Natural killer cell (primary cell): ENCODE results near the gene MAST3. TPM values are rescaled to one million over a fixed set of nuclear protein-coding genes. Genes with fewer than 3 reads are reported as not detected.

ENCODE experiments used
- ATAC-seq, 3 donors: fragments of 150-1000 bp in 2 of 3; fragments of 200-7000 bp in 1 of 3; cut with Tn5 transposase; 1 replicate in 1 of 3; 2 replicates in 2 of 3; pipeline ENCODE4 v1.10.0; 2021; ENCODE audit warnings: mild to moderate bottlenecking in 2 of 3, moderate library complexity in 2 of 3
- DNase-seq, 2 donors: peaks; one replicate each; pipeline versions ENCODE4 v3.0.0 to v3.0.0-alpha.2; 2013 to 2021; ENCODE audit warnings: mixed read lengths in 1 of 2
- H3K27ac ChIP-seq: one replicate; pipeline ENCODE4 v1.5.1; 2013; ENCODE audit warnings: mild to moderate bottlenecking, low read length
- H3K27me3 ChIP-seq: one replicate; pipeline ENCODE4 v1.6.1; 2013; ENCODE audit warnings: low read length; ENCODE audit not compliant: control insufficient read depth, insufficient read depth
- H3K36me3 ChIP-seq: one replicate; pipeline ENCODE4 v1.6.1; 2013; ENCODE audit warnings: low read length; ENCODE audit not compliant: control insufficient read depth, insufficient read depth
- H3K4me1 ChIP-seq: one replicate; pipeline ENCODE4 v1.6.1; 2013; ENCODE audit warnings: low read length; ENCODE audit not compliant: control insufficient read depth, insufficient read depth
- H3K4me3 ChIP-seq: one replicate; pipeline ENCODE4 v1.5.1; 2013; ENCODE audit warnings: low read length
- H3K9me3 ChIP-seq: one replicate; pipeline ENCODE4 v1.6.1; 2013; ENCODE audit warnings: low read length; ENCODE audit not compliant: control insufficient read depth, insufficient read depth
- H3K27ac Mint-ChIP-seq, 2 donors: one replicate each; pipeline ENCODE4 v1.8.0; 2022; ENCODE audit warnings: mild to moderate bottlenecking in 2 of 2, mixed read lengths in 2 of 2, moderate library complexity in 1 of 2
- H3K27me3 Mint-ChIP-seq, 2 donors: one replicate each; pipeline ENCODE4 v1.8.0; 2022; ENCODE audit warnings: low read depth in 2 of 2, mixed read lengths in 2 of 2
- H3K36me3 Mint-ChIP-seq: one replicate; pipeline ENCODE4 v1.8.0; 2022; ENCODE audit warnings: mixed read lengths
- H3K4me1 Mint-ChIP-seq, 2 donors: one replicate each; pipeline ENCODE4 v1.8.0; 2022; ENCODE audit warnings: mixed read lengths in 2 of 2
- H3K4me3 Mint-ChIP-seq: one replicate; pipeline ENCODE4 v1.8.0; 2022; ENCODE audit warnings: mild to moderate bottlenecking, moderate library complexity, mixed read lengths
- H3K9me3 Mint-ChIP-seq, 2 donors: one replicate each; pipeline ENCODE4 v1.8.0; 2022; ENCODE audit warnings: mixed read lengths in 2 of 2
- CTCF ChIP-seq: fragments of 200-600 bp; IDR thresholded peaks from one replicate; pipeline ENCODE4 v1.8.0; 2022; ENCODE audit warnings: antibody characterized with exemption
- WGBS: methylation state at CpG from one replicate; pipeline ENCODE4 v1.1.7; 2013; ENCODE audit warnings: missing lambda C conversion rate; ENCODE audit not compliant: insufficient coverage; 5-methylcytosine and 5-hydroxymethylcytosine counted together
- intact Hi-C: fragments of 100-400 bp; cut with micrococcal nuclease; formaldehyde crosslinking; loops from one replicate; pipeline ENCODE4 v1.14.2; 2022
- total RNA-seq, 4 donors: library from RNA; stranded (reverse); fragments of 120-200 nt in 1 of 4; gene quantifications; one replicate each; pipeline versions ENCODE4 v1.2.3 to v1.2.4, GENCODE V29; 2013 to 2022

The MAST3 gene
- total RNA-seq, 3 donors from 2014 or later (not counting 1 experiment from before 2014, with no cell fraction given), result 84.5 to 101 (median 101) TPM

GRCh38 chr19:18152442-18152816 is 54.9 kb downstream of the MAST3 start:
- Mint-ChIP-seq H3K27ac (peak overlapping the region; percentile 89 to 97), H3K9me3 (no peaks in the 10 kb centered on the region), H3K36me3 (no peaks in the 10 kb centered on the region), H3K27me3 (peaks cover 0 to 2% of the 10 kb centered on the region in 2 donors), H3K4me1 (peaks cover 41 to 69% of the 10 kb centered on the region in 2 donors), H3K4me3 (peak overlapping the region; percentile 95)
- WGBS, result under 1% methylated on average over 22 of the region's 22 CpGs
- ATAC-seq, result peak; percentile 65 to 82 (median 67)
- H3K9me3 ChIP-seq, result no peaks in the 10 kb centered on the region
- H3K27me3 ChIP-seq, result no peaks in the 10 kb centered on the region
- peak; percentile 99 to 100 for DNase-seq
- intact Hi-C loops, result loop anchor here (1.0 to 2.0 kb wide), 4 partner anchors 34 to 216 kb away; no protein-coding TSS in a partner anchor
- peaks cover 61% of the 10 kb centered on the region for H3K4me1 ChIP-seq
- H3K36me3 ChIP-seq, result peaks cover 12% of the 10 kb centered on the region
- TF ChIP-seq CTCF, result peak; percentile 79
- peak overlapping the region; percentile 91 for H3K27ac ChIP-seq
- H3K4me3 ChIP-seq, result peak overlapping the region; percentile 69

- under 1% methylated on average over 86 of the region's 86 CpGs for WGBS
- H3K27me3 Mint-ChIP-seq, result peaks cover 0 to 2% of the 10 kb centered on the region in 2 donors
- peaks cover 40 to 63% of the 10 kb centered on the region in 2 donors for H3K4me1 Mint-ChIP-seq
Observed at GRCh38 chr19:18152817-18153555, 55.4 kb downstream of the MAST3 start, which contains the start of gene PIK3R2. Gene PIK3R2 (plus strand): TSS chr19:18153163. CDS start chr19:18155880, 2,717 bp downstream.

GRCh38 chr19:18153556-18154134 is 56.1 kb downstream of the MAST3 start:
- no peaks in the 10 kb centered on the region for H3K9me3 Mint-ChIP-seq
- H3K4me1 Mint-ChIP-seq, result peaks cover 34 to 56% of the 10 kb centered on the region in 2 donors
- TF ChIP-seq CTCF, result no peak
- Histone ChIP-seq H3K4me3 (peak overlapping the region; percentile 64), H3K27ac (peak overlapping the region; percentile 21), H3K4me1 (peaks cover 49% of the 10 kb centered on the region), H3K27me3 (no peaks in the 10 kb centered on the region), H3K9me3 (no peaks in the 10 kb centered on the region), H3K36me3 (peaks cover 8% of the 10 kb centered on the region)
- peak overlapping the region; percentile 68 to 92 for H3K27ac Mint-ChIP-seq
- WGBS, result 6% methylated on average over 38 of the region's 38 CpGs
- no peaks in the 10 kb centered on the region for H3K36me3 Mint-ChIP-seq
- ATAC-seq (no peak), DNase-seq (peak in 1 of 2 donors; percentile 52)
- H3K27me3 Mint-ChIP-seq, result peaks cover 0 to 2% of the 10 kb centered on the region in 2 donors
- intact Hi-C loops, result loop anchor here (1.0 to 2.0 kb wide), 3 partner anchors 35 to 65 kb away; partner anchors contain the start of gene MPV17L2
- H3K4me3 Mint-ChIP-seq, result peak overlapping the region; percentile 95

More at GRCh38 chr19:18152817-18153555, 55.4 kb downstream of the MAST3 start, which contains the start of gene PIK3R2:
- DNase-seq (peak; percentile 100), ATAC-seq (peak; percentile 80 to 92 (median 83))
- TF ChIP-seq CTCF, result no peak
- Mint-ChIP-seq H3K27ac (peak within 1 kb of the TSS; percentile 92 to 97), H3K36me3 (no peaks in the 10 kb centered on the region), H3K9me3 (no peaks in the 10 kb centered on the region), H3K4me3 (peak within 1 kb of the TSS; percentile 95)
- H3K4me3 ChIP-seq, result peak within 1 kb of the TSS; percentile 69
- intact Hi-C loops, result loop anchor here (1.0 to 2.0 kb wide), 5 partner anchors 34 to 217 kb away; partner anchors contain the start of gene MPV17L2
- H3K9me3 ChIP-seq, result no peaks in the 10 kb centered on the region
- H3K4me1 ChIP-seq, result peaks cover 55% of the 10 kb centered on the region
- H3K27ac ChIP-seq, result peak within 1 kb of the TSS; percentile 91
- peaks cover 8% of the 10 kb centered on the region for H3K36me3 ChIP-seq
- H3K27me3 ChIP-seq, result no peaks in the 10 kb centered on the region
